Esophagus squamous epithelium (tissue), 5 donors: ENCODE data around the gene STRADA. TPM values are rescaled to one million over a fixed set of nuclear protein-coding genes. Genes with fewer than 3 reads are reported as not detected.

Source experiments
- DNase-seq: peaks from one replicate; lab custom pipeline; 2025; lab: John Stamatoyannopoulos, UW
- H3K27ac ChIP-seq, 4 donors: fragments of 200-600 bp; sonication (generic); one replicate each; pipeline ENCODE4 v1.5.1; 2016 to 2019; ENCODE audit warnings: mild to moderate bottlenecking in 1 of 4
- H3K27me3 ChIP-seq, 4 donors: fragments of 200-600 bp; sonication (generic); 1 replicate in 3 of 4; 2 replicates in 1 of 4; pipeline versions ENCODE4 v1.5.1 to v1.6.0; 2017 to 2021; ENCODE audit warnings: antibody characterized with exemption in 1 of 4
- H3K36me3 ChIP-seq, 3 donors: fragments of 200-600 bp; sonication (generic); one replicate each; pipeline ENCODE4 v1.5.1; 2016 to 2019
- H3K4me1 ChIP-seq, 3 donors: fragments of 200-600 bp; sonication (generic); one replicate each; pipeline ENCODE4 v1.5.1; 2017 to 2019
- H3K4me3 ChIP-seq, 4 donors: fragments of 200-600 bp; sonication (generic); 1 replicate in 3 of 4; 2 replicates in 1 of 4; pipeline ENCODE4 v1.5.1; 2016 to 2019; ENCODE audit warnings: mild to moderate bottlenecking in 2 of 4, moderate library complexity in 1 of 4
- H3K9me3 ChIP-seq, 3 donors: fragments of 200-600 bp; sonication (generic); one replicate each; pipeline ENCODE4 v1.5.1; 2016 to 2019
- CTCF ChIP-seq, 6 experiments: fragments of 450-650 bp in 4 of 6; fragments of 200-600 bp in 2 of 6; sonication (generic) in 2 of 6; IDR thresholded peaks; one replicate each; pipeline ENCODE4 v1.5.1; 2016 to 2019; ENCODE audit warnings: antibody characterized with exemption in 6 of 6, mild to moderate bottlenecking in 4 of 6, moderate library complexity in 4 of 6
- POLR2A ChIP-seq, 4 donors: fragments of 450-650 bp; IDR thresholded peaks; one replicate each; pipeline ENCODE4 v1.6.1; 2017; ENCODE audit warnings: antibody characterized with exemption in 4 of 4, mild to moderate bottlenecking in 4 of 4, moderate library complexity in 3 of 4
- WGBS, 2 donors: methylation state at CpG; one replicate each; pipeline ENCODE4 v1.1.5; 2018; 5-methylcytosine and 5-hydroxymethylcytosine counted together
- intact Hi-C: fragments of 100-400 bp; cut with DNase I; formaldehyde crosslinking; loops from one replicate; pipeline ENCODE4 v1.15.0; 2022
- total RNA-seq, 4 donors: library from RNA; depleted of rRNA; stranded (reverse); fragments of >200 nt; gene quantifications; one replicate each; pipeline ENCODE4 v1.1.0, GENCODE V29; 2016
- donor health status: DM: yes; HTN: yes; CAD: no.

The STRADA gene
- total RNA-seq, 4 donors from 2014 or later = 9.2 to 25.4 (median 18.6) TPM

- H3K4me1 ChIP-seq = peaks cover 23 to 65% (median 41%) of the 10 kb centered on the region in 3 donors
- H3K27me3 ChIP-seq = peaks cover 0 to 19% (median 0%) of the 10 kb centered on the region in 4 donors
- H3K27ac ChIP-seq = peak overlapping the region; percentile 52 to 91 (median 83)
- H3K4me3 ChIP-seq = peak overlapping the region; percentile 45 to 79 (median 66)
- no peaks in the 10 kb centered on the region for H3K9me3 ChIP-seq
- TF ChIP-seq POLR2A (IDR thresholded peaks at IDR 0.05) (no peak), CTCF (IDR thresholded peaks at IDR 0.05) (peak in 1 of 6 experiments; percentile 4)
- WGBS, 2 donors = 32% methylated on average over 14 of the region's 88 CpGs; no CpG with 5 or more reads in 1 of the 2 donors
- no peak for DNase-seq
- peaks cover 6 to 31% (median 6%) of the 10 kb centered on the region in 3 donors for H3K36me3 ChIP-seq
- intact Hi-C loops = no loop called here
Observed at GRCh38 chr17:63700528-63701455, 40.8 kb downstream of the STRADA start.

- peak within 1 kb of the TSS; percentile 45 to 79 (median 66) for H3K4me3 ChIP-seq
- peak within 1 kb of the TSS; percentile 52 to 91 (median 83) for H3K27ac ChIP-seq
- no peak for DNase-seq
- intact Hi-C loops = no loop called here
- peaks cover 6 to 28% (median 6%) of the 10 kb centered on the region in 3 donors for H3K36me3 ChIP-seq
- WGBS, 2 donors = no CpG with 5 or more reads among the region's 133 CpGs
- peak in 2 of 4 donors; percentile 36 to 52 for TF ChIP-seq POLR2A (IDR thresholded peaks at IDR 0.05)
- TF ChIP-seq CTCF (IDR thresholded peaks at IDR 0.05) = no peak
- no peaks in the 10 kb centered on the region for H3K9me3 ChIP-seq
- peaks cover 23 to 66% (median 41%) of the 10 kb centered on the region in 3 donors for H3K4me1 ChIP-seq
- peaks cover 0 to 19% (median 0%) of the 10 kb centered on the region in 4 donors for H3K27me3 ChIP-seq
Observed at GRCh38 chr17:63699638-63700527, 41.7 kb downstream of the STRADA start, which contains the start of gene LIMD2. Gene LIMD2 (minus strand): TSS chr17:63700125. CDS start chr17:63699298, 827 bp downstream.

GRCh38 chr17:63698886-63699637, 42.5 kb downstream of the STRADA start:
- H3K27me3 ChIP-seq = peaks cover 0 to 19% (median 0%) of the 10 kb centered on the region in 4 donors
- no peak for TF ChIP-seq CTCF (IDR thresholded peaks at IDR 0.05)
- TF ChIP-seq POLR2A (IDR thresholded peaks at IDR 0.05) = peak in 1 of 4 donors; percentile 42
- H3K4me3 ChIP-seq = peak overlapping the region; percentile 45 to 79 (median 66)
- peak; percentile 68 for DNase-seq
- H3K4me1 ChIP-seq = peaks cover 23 to 66% (median 41%) of the 10 kb centered on the region in 3 donors
- H3K9me3 ChIP-seq = no peaks in the 10 kb centered on the region
- intact Hi-C loops = no loop called here
- peak overlapping the region; percentile 39 to 91 (median 83) for H3K27ac ChIP-seq
- H3K36me3 ChIP-seq = peaks cover 6 to 28% (median 10%) of the 10 kb centered on the region in 3 donors
- 46% methylated on average over 4 of the region's 45 CpGs; no CpG with 5 or more reads in 1 of the 2 donors for WGBS, 2 donors

- intact Hi-C loops = no loop called here
- H3K27ac ChIP-seq = peak overlapping the region; percentile 39 to 91 (median 83)
Observed at GRCh38 chr17:63698381-63698885, 43.2 kb downstream of the STRADA start.

More at GRCh38 chr17:63698381-63698885, 43.2 kb downstream of the STRADA start:
- H3K27me3 ChIP-seq = peaks cover 0 to 19% (median 0%) of the 10 kb centered on the region in 4 donors
- WGBS, 2 donors = 48 to 55% methylated on average over 5 of the region's 24 CpGs
- peaks cover 5 to 28% (median 16%) of the 10 kb centered on the region in 3 donors for H3K36me3 ChIP-seq
- no peaks in the 10 kb centered on the region for H3K9me3 ChIP-seq
- peak overlapping the region; percentile 45 to 79 (median 66) for H3K4me3 ChIP-seq
- TF ChIP-seq POLR2A (IDR thresholded peaks at IDR 0.05) (no peak), CTCF (IDR thresholded peaks at IDR 0.05) (no peak)
- DNase-seq = no peak
- H3K4me1 ChIP-seq = peaks cover 23 to 66% (median 41%) of the 10 kb centered on the region in 3 donors
